GM19238 (cell line): ENCODE measurements around the gene HES6.
A peak's percentile ranks its signal among the peaks of the same experiment; 100 is the strongest.
"Not testable (repeated sequence)": the region's sequence is repeated elsewhere in the genome, so short reads cannot be mapped to it uniquely, and the experiment has no call there.

Experiments used
- DNase-seq: peaks from one replicate; pipeline ENCODE4 v3.0.0; 2011; ENCODE audit warnings: low spot score; ENCODE audit not compliant: insufficient read length

The HES6 gene

DNA sequence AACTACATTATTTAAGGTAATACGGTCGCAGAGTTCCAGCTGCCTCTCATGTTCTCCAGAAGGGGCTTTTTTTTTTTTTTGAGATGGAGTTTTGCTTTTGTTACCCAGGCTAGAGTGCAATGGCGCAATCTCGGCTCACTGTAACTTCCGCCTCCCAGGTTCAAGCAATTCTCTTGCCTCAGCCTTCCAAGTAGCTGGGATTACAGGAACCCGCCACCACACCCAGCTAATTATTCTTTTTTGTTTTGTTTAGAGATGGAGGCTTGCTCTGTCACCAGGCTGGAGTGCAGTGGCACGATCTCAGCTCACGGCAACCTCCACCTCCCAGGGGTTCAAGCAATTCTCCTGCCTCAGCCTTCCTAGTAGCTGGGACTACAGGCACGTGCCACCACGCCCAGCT lies 33.6 kb upstream of the HES6 start:
- DNase-seq = not testable (repeated sequence)

DNA sequence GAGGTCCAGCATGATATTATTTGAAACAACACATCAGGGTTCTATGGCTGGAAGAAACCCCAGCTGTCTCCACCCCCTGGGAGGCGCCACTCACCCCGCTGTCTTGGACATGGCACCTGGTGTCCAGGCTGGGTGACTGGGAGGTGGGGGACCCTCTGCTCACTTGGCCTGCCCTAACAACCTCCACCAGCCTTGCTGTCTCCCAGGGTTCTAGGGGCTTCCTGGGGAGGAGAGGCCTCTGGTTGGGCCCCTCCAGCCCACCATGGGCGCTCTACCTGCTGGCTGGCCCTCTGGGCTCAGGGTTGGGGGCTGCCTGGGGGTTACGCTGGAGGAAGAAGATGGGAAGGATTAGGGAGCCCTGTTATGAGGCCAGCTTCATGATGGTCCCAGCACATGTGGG lies 32.3 kb upstream of the HES6 start:
- DNase-seq = no peak

DNA sequence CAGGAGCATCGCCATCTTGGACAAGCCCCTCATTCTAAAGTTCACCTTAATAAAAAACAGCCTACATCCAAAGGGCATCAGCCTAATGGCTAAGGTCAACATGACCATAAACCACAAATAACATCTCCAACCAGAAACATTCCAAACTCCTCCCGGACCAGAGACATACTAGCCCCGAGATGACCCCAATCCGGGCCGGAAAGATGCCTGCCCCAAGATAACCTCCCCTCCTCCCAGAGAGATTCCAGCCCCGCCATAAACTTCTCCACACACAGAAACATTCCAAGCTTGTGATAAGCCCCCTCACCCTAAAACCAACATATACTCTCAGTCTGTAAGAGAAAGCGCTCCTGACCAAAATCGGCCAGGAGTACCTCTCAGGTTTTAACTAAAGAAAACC lies 31.8 kb upstream of the HES6 start:
- DNase-seq = not testable (repeated sequence)

DNA sequence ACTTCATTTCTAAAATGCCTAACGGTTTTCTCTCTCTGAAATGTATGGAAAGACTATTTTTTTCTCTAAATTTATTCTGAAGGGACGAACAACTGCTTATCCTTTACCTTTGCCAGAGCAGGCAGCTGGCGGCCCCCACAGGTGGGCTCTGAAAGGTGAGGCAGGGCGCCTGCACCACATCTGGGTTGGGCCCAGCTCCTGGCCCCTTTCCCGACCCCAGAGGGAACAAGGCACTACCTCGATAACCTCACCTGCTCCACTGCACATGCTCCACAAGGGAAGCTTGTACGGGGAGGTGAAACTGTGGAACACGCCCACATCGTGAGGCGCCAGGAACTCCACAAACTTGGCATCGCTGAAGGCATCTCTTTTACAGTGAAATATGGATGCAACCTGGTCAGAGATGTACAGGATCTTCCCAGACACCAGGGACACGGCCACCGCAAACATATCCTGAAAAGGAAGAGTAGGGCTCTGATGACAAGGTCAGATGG lies 31.3 kb upstream of the HES6 start:
- no peak for DNase-seq

DNA sequence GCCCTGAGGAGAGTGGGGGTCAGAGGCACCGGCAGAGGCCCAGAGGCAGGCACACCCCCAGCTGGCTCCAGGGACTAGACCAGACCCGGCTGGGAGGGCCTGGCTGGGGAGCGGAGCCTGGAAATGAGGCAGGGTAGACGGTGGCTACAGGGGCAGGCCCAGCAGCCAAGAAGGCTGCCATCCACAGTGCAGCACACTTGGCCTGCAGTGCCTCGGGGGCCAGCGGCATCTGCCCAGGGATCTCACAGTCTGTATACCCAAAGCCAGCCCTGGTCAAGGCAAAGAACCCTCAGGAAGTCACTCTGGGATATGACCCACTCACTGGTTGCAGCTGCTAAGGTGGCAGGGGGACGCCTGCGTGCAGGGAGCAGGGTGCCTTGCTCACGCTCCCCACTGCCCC lies 30.8 kb upstream of the HES6 start:
- DNase-seq = no peak

DNA sequence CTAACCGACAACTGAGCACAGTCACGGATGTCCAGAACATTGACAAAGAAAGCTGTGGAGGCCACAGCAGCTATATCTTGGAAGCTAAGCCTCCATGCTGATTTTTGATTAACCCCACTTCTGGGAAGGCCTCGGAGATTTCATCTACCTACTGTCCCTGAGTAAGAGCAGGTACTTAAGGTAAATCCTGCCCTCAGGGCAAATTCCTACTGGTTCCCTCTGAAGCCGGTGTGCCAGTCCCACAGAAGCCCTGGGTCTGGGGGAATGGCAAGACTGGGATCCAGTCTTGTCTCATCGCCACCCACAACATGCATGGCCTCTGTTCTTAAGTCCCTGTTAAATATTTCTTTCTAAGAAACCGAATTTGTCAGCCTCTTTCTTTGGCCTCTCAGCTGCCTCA lies 29.9 kb upstream of the HES6 start:
- no peak for DNase-seq

DNA sequence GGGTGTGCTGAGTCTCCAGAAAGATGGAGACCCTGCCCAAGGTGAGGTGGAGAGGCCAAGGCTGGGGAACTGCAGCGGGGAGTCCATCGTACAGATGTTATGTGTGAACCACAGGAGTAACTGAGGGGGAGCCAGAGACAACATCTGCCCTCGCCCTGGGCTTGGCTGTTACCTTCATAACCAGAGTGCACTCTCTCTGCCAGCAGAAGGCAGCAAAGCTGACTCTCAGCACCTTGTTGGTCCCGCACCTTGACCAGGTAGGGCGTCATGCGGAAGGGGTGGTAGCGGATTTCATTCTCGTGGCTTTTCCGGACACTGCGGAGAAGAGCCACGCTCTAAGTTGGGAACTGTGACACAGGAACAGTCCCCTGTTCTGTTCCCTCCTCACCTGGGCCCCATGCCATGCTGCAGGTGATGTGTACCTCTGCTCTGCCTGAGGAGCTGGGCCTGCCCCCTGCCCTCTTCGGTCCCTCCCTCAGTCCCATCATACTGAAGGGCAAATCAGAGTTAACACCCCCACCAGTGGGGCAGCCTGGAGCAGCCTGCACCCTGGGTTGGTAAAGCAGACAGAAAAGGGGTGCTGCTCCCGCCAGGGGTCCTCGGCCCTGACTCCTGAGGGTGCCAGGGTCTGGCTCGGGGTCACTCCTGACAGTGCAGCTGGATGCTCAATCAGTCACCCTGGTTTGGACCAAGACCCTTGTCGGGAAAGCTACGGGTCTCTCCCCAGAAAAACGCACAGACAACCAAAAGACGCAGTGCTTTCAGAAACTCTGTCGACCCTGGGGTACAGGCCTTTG lies 28.2 kb upstream of the HES6 start:
- DNase-seq = no peak

DNA sequence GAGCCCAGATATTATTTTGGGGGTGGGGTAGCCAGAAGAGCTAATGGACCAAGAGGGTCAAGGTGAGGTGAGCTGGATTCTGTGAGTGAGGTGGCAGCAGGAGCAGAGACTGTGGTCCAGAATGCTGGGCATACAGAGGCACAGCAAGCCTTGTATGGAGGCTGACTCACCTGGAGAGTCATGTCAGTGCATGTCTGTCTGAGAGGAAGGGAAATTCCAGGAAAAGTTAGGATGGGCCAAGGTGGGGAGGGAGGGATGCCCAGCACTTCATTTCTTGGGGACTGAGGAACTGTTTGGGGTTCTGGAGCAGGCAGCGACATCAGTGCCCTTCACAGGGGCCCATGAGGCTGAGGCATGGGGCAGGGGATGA lies 27.5 kb upstream of the HES6 start:
- DNase-seq = no peak

DNA sequence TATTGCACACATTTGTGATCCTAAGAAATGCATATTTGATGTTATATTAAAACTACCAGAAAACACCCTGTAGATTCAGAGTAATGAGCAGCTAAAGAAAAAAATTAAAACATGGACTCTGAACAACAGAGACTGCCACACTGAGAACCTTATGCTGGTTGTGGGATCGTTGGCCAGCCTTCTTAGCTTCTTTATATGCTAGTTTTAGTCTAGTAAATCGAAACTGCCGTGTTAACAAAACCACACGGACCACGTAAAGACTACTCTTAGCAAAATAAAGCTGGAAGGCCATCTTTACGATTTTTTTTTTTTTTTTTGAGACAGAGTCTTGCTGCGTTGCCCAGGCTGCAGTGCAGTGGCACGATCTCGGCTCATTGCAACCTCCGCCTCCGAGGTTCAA lies 25.8 kb upstream of the HES6 start:
- no peak for DNase-seq

DNA sequence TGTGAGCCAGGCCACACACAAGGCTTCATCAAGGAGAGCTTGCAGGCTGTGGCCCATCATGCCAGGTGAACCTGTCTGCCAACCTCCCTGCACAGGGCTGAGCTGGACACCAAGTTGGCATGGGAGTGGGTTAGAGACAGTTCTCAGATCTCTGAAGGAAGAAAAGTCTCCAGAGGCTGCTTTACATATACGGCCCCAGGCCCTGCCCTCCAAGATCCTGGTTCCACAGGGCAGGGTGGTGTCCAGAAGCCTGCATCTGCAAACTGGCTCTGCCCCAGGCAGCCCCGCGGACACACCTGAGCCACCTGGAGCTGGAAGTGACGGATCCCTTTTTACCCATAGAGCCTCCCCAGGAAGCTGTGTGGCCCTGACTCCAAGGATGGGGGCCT lies 24.2 kb upstream of the HES6 start:
- no peak for DNase-seq

DNA sequence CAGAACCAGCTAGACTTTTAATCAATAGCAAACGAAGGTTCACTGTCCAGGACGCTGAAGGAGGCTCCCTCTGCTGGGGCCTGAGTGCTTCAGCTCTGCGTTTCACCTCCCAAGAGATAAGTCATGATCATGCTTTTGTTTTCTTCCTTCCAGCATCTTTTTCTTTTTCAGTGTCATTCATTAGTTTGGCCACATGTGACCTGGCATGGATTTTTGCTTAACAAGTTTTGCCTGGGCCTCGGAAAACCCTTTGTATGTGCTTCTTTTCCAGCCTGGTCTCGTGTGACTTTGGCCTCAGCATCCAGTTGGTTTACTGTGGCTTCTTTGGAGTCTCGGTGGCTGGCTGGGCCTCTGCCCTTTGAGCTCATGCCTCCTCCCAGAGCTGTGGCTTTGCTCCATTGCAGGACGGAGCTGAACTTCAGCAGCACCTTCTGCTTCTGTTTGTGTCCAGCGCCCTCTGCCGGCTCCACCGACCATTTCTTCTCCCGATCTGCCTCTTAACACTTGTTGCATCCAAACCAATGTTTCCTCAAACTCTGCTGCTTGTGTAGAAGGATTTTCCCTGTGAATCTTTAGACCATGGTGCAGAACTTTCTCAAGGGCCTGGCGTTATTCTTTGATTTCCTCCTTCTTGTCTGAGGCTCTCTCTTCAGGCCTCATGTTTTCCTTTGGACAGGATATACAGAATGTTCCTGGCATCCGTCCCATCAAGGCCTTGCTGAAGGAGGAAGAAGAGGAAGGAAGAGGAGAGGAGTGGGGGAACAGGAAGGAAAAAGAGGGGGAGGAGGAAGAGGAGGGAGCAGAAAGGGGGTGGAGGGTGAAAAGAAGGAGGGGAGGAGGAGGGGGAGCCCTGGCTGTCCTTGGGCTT lies 23.6 kb upstream of the HES6 start:
- DNase-seq = peak; percentile 63

DNA sequence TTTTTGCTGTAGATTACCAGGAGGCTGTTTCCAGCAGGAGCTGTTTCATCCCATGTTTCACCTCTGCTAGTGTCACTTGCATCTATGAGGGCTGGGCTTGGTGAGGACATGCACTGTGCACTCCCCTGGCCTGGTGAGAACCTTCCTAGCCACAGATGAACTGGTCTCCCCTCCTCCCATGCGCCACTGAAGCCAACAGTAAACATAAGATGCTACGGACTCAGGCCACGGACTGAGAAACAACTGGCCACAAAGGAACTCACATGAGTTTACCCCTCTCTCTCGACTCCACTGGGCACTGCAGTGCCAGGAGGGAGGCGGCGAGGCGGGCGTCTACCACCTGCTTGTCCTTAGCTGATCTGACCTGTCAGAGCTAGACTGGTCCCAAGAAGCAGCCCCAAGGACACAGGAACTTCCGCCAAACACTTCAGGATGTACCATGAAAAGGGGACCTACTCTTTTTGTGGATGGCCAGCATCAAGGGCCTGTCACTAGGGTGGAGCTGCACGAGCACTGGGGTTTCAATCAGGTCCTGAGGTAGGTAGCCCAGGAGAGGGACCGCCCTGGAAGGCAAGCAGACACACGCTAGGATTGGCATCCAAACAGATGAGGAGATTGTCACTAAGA lies 22.8 kb upstream of the HES6 start:
- DNase-seq = no peak

DNA sequence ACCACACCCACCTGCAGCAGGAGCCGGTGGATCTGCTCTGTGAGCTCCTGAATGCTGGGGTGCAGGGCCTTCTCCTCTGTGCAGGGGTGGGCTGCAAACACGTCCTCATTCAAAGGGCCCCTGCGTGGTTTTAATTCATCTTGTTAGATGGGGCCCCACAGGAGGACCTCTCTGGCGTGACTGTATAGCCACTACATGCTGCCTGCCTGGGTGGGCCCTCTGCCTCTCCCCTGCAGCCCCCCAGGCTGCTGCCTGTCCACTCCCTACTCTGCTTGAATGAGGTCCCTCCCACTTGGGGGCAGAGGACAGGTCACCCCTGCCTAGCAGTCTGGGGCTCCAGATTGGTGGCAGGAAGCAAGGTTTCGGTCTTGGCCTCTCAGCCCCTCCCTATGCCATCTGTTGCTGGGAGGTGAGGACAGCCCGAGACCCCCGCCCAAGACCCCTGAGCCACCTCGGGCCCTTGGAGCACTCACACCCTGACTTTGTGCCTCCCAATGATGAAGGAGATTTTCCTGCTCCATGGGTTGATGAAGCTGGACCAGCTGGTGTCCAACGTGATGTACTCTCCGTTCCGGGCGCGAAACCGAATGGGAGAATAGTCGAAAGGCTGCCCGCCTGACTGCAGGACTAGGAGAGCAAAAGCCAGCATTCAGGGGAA lies 22.0 kb upstream of the HES6 start:
- DNase-seq = no peak

DNA sequence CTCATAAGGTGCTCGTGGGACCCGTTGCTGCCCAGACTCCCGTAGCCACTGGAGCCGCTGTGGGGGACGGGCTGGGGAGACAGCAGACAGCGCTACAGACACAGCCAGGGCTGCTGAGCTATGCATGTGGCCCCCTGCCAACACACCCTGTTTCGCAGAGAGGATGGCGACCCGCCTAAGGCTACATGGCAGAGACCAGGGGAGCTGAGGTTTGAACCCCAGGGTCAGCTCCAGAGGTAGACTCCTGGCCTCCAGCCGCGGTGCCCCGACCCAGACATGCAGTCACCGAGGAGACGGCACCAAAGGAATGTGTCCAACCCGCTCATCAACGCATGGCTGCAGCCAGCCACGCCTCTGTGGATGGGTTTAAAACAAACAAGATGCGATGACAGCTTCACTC lies 21.0 kb upstream of the HES6 start:
- DNase-seq = no peak

DNA sequence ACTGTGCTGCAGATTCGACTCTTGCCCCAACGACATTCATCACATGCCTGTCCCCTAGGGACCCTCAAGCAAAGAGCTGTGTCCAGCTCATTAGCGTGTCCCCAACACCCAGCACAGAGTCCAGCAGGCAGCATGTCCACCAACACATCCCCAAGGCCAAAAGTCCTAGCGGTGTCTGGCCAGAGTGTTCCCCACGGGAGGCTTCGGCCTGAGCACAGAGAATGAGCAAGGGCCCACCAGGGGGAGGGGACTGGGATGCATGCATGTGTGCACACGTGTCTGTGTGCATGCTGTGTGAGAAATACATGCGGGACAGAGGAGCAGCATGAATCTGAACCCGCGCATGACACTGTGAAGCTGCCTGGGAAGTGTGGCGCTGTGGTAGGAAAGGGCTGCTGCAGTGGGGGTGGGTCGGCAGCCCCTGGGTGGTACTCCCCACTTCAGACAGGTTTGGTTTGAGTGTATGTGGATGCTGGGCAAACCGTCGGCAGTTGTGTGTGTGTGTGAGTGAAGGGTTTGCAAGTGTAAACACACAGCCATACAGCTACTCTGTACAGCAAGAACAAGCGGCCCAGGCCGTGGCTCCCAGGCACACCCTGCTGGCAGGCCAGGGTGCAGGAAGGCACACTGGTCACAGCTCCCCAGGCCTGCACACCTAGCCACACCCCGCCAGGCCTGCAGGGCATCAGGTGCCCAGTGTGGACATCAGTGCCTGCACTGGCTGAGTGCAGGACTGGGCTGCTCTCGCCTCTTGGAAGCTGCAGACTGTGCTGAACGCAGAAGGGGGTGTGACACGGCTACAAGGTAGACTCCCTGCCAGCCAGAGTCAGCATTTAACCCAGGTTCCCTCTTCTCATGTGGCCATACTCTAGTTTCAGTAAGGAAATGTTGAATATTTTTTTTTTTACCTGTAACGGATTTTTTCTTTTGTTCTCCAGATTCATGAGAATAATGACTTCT lies 19.5 kb upstream of the HES6 start:
- DNase-seq = no peak

DNA sequence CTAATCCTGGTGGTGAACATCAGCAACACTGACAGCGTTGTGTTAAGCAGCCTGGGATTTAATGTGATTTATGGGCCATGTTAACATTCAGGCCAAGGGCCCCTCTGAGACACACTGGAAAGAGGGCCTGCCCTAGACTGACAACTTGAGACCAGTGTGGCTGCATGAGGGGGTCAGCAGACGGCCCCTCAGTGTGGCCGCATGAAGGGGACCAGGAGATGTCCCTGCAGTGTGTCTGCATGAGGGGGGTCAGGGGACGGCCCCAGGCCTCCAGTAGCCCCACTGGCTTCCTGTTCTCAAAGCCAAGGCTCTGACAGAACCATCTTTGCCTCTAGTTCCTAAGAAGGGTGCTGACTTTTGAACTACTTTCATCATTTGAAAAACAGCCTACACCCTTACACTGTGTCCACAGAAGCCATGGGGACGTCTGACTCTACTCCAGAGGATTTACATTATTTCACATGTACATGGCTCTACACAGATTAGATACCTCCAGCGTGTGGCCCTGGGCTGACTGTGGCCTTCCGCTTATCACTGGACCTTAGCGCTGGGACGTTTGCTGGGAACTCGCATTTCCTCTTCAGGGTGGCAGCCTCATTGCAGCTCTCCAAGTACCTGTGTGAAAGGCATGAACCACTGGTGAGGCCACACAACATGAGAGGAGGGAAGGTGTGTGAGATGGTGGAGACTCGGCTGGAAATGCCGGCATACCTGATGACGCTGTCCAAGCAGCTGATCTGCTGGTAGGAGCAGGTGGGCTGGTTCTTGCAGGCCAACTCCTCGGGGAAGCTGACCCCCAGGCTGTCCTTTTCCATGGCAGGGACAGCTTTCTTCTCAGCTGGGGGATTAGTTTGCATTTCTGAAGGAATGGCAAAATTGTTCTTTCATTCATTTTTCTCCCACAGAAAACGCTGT lies 18.2 kb upstream of the HES6 start:
- no peak for DNase-seq

DNA sequence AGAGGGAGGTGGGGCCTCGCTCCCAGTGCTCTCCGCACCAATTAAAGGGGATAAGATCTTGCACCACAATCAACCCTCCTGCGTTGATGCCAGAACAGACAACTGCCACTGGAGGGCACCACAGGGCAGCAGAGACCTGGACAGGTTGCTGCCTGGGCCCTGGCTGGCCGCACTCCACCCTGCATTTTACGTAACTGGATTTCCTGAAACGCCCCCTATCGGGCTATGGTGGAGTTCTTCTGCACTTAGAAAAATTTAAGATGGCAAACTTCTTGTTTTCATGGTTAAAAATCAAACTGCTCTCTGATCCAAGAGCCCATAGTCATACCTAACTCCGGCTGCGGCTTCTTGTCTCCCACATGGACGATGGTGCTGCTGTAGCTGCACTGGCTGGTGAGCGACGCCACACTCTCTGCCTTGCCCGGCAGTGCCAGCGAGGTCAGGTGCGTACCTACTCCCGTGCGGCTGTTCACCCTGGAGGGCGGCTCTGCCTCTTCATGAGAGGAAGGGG lies 16.8 kb upstream of the HES6 start:
- peak; percentile 75 for DNase-seq

DNA sequence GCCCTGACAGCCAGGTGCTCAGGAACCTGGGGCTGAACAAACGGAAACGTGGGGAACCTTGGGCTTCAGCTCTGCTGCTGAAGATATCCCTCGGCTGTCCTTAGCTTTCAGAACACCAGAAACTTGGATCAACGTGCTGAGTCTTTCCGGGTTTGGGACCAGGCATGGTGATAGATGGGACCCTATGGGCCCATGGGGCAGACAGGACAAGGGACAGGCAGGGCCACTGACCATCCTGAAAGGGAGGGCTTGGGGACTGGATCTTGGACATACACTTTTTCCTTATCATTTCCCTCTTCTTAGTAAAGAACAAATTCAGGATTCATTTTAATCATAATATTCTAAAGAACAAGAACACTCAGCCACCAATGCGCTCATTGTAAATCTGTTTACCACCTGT lies 16.3 kb upstream of the HES6 start:
- DNase-seq = no peak

DNA sequence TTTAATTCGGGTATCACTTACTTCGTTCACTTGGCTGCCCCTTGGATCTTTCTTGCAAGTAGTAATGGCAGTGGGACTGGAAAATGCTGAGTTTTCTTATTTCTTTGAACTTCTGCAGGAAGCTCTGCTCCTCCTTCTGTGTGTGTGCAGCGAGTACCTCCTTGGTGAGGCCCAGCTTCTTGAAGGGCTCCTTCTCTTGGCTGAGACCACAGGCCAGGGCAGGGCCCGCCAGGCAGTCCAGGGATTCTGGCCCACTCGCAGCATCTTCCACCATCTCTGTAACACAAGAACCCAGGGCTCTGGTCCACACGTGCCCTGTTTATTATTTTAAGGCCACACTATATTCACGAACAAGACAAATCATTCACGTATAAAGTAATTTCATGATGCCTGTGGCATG lies 15.8 kb upstream of the HES6 start:
- no peak for DNase-seq
